Right kidney (tissue), 1 donor: ENCODE measurements around the gene DLG5.

Experiments
- DNase-seq: peaks from one replicate; pipeline ENCODE4 v3.0.0-alpha.2; 2016

Gene DLG5

GRCh38 chr10:77911535-77912123 is 14.9 kb downstream of the DLG5 start:
- DNase-seq = no peak

GRCh38 chr10:77910524-77911145 is 15.9 kb downstream of the DLG5 start:
- DNase-seq = no peak

GRCh38 chr10:77909749-77910375 is 16.7 kb downstream of the DLG5 start:
- no peak for DNase-seq

GRCh38 chr10:77909021-77909748 is 17.4 kb downstream of the DLG5 start:
- DNase-seq = no peak

- no peak for DNase-seq
Measured at GRCh38 chr10:77907900-77908717, 18.4 kb downstream of the DLG5 start.

GRCh38 chr10:77907462-77907861 is 19.1 kb downstream of the DLG5 start:
- no peak for DNase-seq

GRCh38 chr10:77906951-77907421 is 19.6 kb downstream of the DLG5 start:
- DNase-seq = no peak

GRCh38 chr10:77905781-77906180 is 20.8 kb downstream of the DLG5 start:
- DNase-seq = no peak

GRCh38 chr10:77905086-77905748 is 21.3 kb downstream of the DLG5 start:
- DNase-seq = no peak

GRCh38 chr10:77904100-77904840 is 22.3 kb downstream of the DLG5 start:
- no peak for DNase-seq

GRCh38 chr10:77902159-77902558 is 24.4 kb downstream of the DLG5 start:
- DNase-seq = no peak

- DNase-seq = no peak
Measured at GRCh38 chr10:77901743-77902142, 24.8 kb downstream of the DLG5 start.

GRCh38 chr10:77899690-77900089 is 26.9 kb downstream of the DLG5 start:
- no peak for DNase-seq

GRCh38 chr10:77899080-77899477 is 27.5 kb downstream of the DLG5 start:
- DNase-seq = no peak

- DNase-seq = no peak
Measured at GRCh38 chr10:77898323-77899079, 28.1 kb downstream of the DLG5 start.

GRCh38 chr10:77896058-77896457 is 30.5 kb downstream of the DLG5 start:
- DNase-seq = no peak

GRCh38 chr10:77894058-77894457 is 32.5 kb downstream of the DLG5 start:
- DNase-seq = no peak

- no peak for DNase-seq
Measured at GRCh38 chr10:77893386-77893785, 33.2 kb downstream of the DLG5 start.

- no peak for DNase-seq
Measured at GRCh38 chr10:77892761-77893160, 33.8 kb downstream of the DLG5 start.
